HFFc6 (cell line): ENCODE results near the gene DHRS4L2. TPM values are rescaled to one million over a fixed set of nuclear protein-coding genes. Genes with fewer than 3 reads are reported as not detected.
"Not testable (repeated sequence)": the region's sequence is repeated elsewhere in the genome, so short reads cannot be mapped to it uniquely, and the experiment has no call there.

ENCODE experiments used
- DNase-seq: peaks from one replicate; pipeline ENCODE4 v3.0.0-alpha.2; 2018
- H3K27ac Mint-ChIP-seq: 2 replicates; pipeline ENCODE4 v1.8.0; 2020; ENCODE audit warnings: mild to moderate bottlenecking, mixed read lengths
- H3K27me3 Mint-ChIP-seq: 2 replicates; pipeline ENCODE4 v1.8.0; 2021; ENCODE audit warnings: mild to moderate bottlenecking, moderate library complexity, mixed read lengths; ENCODE audit not compliant: insufficient read depth
- H3K36me3 Mint-ChIP-seq: 2 replicates; pipeline ENCODE4 v1.8.0; 2021; ENCODE audit warnings: low read depth, mixed read lengths
- H3K4me1 Mint-ChIP-seq: 2 replicates; pipeline ENCODE4 v1.8.0; 2020; ENCODE audit warnings: low read depth, mixed read lengths
- H3K4me3 Mint-ChIP-seq: 2 replicates; pipeline ENCODE4 v1.8.0; 2020; ENCODE audit warnings: mild to moderate bottlenecking, moderate library complexity, mixed read lengths
- H3K9me3 Mint-ChIP-seq: 2 replicates; pipeline ENCODE4 v1.8.0; 2020; ENCODE audit warnings: mild to moderate bottlenecking, mixed read lengths
- long read RNA-seq: library from polyadenylated mRNA; unstranded; transcript quantifications from one replicate; pipeline ENCODE4 v2.0.0, GENCODE V29; 2019
- total RNA-seq, 6 experiments: library from RNA; stranded (reverse); fragmentation: NEBNext Ultra II Directional; extraction: Animal tissue kit (Norgen Biotek cat#: 25700); gene quantifications; 2 replicates in 1 of 6; 3 replicates in 5 of 6; pipeline ENCODE4 v1.2.3, GENCODE V29; 2021
- TF ChIP-seq, protein P1 (sequence below): fragments of 200-600 bp; sonication (generic); IDR thresholded peaks from 2 replicates; pipeline ENCODE4 v1.5.0; 2021; ENCODE audit warnings: antibody characterized with exemption, mild to moderate bottlenecking

DHRS4L2 gene
- 10 to 100 TPM; 18.8 to 25.4 (median 23.5) TPM for total RNA-seq
- long read RNA-seq, partial matches to known transcripts, result 2 of 8 reads
- long read RNA-seq, other reads (novel, unspliced or antisense), result 6 of 8 reads

DNA sequence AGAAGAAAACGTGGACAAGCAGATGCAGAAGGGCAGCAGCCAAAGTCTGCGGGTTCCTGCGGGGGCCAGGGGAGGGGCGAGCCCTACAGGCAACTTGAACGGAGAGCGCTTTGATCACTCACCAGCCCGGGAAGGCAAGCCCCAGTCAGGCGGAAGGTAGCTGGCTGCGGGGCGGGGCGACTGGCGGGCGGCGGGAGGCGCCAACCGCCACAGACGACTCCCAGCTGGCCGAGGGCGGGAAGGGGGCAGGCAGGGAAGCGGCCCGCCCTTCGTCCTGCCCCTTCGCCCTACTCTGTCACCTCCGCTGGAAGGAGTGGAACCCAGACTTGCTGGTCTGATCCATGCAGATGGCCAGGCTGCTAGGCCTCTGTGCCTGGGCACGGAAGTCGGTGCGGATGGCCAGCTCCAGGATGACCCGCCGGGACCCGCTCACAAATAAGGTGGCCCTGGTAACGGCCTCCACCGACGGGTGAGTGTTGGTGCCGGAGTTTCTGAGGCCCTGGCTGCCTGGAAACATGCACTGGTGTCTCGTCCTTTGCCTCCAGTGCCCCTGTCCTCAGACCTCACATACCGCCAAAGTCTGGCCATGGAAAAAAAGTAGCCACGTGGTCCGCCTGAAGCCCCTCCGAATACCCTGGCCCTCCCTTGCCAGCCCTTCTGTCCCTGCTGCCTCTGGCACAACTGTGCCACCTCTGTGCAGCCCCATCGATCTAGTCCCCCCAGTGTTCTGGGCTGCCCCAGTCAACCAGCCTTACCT is at the start of gene DHRS4L2:
Gene DHRS4L2 (plus strand): TSS at position 323 of the 757 bp plus-strand sequence. CDS start 19 bp downstream, at position 342.
- Mint-ChIP-seq H3K4me3 (peak within 1 kb of the TSS; percentile 76), H3K4me1 (peaks cover 29% of the 10 kb centered on the region), H3K27ac (peak within 1 kb of the TSS; percentile 13; the same call in 1 of the 2 replicates)
- not testable (repeated sequence) for H3K9me3 Mint-ChIP-seq, H3K27me3 Mint-ChIP-seq, H3K36me3 Mint-ChIP-seq
- peak; percentile 33 for DNase-seq

DNA sequence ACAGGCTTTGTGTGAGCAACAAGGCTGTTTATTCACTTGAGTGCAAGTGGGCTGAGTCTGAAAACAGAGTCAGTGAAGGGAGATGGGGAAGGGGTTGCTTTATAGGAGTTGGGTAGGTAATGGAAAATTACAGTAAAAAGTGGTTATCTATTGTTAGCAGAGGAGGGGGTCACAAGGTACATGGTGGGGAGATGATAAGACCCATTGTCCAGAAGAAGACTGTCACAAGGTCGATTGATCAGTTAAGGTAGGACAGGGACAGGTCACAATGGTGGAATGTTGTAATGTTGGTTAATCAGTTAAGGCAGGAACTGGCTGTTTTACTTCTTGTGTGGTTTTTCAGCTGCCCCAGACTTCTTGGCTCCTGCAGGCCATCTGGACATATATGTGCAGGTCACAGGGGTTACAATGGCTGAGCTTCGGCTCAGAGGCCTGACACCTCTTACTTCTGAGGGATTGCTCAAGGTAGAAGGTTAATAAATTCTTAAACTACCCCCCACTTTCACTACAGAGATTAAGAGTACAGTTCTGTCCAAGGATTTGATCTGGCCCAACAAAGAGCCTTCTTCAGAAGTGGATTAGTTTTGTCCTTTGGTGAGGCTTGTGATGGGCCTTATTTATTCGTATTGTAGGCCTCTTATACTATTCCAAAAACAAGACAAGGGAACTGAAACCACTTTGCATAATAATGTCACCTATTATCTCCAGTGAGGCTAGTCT is 49.0 kb upstream of the DHRS4L2 start:
- Mint-ChIP-seq H3K36me3 (peaks cover 5% of the 10 kb centered on the region; the same call in 1 of the 2 replicates), H3K4me1 (no peaks in the 10 kb centered on the region), H3K27me3 (peaks cover 9% of the 10 kb centered on the region), H3K9me3 (no peaks in the 10 kb centered on the region), H3K27ac (no peak overlapping the region), H3K4me3 (no peak overlapping the region)
- TF ChIP-seq, protein P1, sequence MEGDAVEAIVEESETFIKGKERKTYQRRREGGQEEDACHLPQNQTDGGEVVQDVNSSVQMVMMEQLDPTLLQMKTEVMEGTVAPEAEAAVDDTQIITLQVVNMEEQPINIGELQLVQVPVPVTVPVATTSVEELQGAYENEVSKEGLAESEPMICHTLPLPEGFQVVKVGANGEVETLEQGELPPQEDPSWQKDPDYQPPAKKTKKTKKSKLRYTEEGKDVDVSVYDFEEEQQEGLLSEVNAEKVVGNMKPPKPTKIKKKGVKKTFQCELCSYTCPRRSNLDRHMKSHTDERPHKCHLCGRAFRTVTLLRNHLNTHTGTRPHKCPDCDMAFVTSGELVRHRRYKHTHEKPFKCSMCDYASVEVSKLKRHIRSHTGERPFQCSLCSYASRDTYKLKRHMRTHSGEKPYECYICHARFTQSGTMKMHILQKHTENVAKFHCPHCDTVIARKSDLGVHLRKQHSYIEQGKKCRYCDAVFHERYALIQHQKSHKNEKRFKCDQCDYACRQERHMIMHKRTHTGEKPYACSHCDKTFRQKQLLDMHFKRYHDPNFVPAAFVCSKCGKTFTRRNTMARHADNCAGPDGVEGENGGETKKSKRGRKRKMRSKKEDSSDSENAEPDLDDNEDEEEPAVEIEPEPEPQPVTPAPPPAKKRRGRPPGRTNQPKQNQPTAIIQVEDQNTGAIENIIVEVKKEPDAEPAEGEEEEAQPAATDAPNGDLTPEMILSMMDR, result no peak
- DNase-seq, result no peak

DNA sequence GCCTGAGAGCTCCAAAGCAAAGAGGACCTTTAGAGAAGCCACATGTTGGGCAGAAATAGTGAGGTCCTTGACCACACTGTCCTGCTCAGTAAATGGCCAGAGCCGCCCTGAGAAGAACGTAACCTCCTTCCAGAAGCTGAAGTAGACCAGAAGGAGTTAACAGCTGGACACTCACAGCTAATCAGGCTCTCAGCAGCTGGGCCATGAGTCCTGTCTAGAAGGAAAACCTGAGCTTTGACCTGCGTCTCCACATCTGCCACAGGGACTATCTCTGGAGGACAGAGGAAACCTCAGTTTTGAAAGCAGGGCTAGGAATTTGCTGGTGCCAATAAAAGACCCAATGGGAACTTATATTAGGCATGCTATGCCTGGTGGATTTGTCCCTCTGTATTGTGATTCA is 47.5 kb upstream of the DHRS4L2 start:
- no peak overlapping the region for H3K4me3 Mint-ChIP-seq
- H3K27ac Mint-ChIP-seq, result no peak overlapping the region
- no peaks in the 10 kb centered on the region for H3K4me1 Mint-ChIP-seq
- TF ChIP-seq, protein P1, result no peak
- peaks cover 5% of the 10 kb centered on the region; the same call in 1 of the 2 replicates for H3K36me3 Mint-ChIP-seq
- no peaks in the 10 kb centered on the region for H3K9me3 Mint-ChIP-seq
- peaks cover 7% of the 10 kb centered on the region for H3K27me3 Mint-ChIP-seq
- no peak for DNase-seq

DNA sequence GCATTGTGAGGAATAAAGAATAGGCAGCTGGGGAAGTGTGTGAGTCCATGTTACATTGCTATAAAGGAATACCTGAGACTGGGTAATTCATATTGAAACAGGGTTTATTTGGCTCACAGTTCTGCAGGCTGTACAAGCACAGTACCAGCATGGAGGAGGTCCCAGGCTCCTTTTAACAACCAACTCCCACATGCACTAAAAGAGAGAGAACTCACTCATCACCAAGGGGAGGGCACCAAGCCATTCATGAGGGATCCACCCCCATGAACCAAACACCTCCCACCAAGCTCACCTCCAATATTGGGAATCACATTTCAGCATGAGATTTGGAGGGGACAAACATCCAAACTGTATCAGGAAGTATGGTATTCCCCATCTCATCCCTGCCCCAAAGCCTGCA is 47.1 kb upstream of the DHRS4L2 start:
- Mint-ChIP-seq H3K4me1 (no peaks in the 10 kb centered on the region), H3K27me3 (peaks cover 3% of the 10 kb centered on the region), H3K4me3 (no peak overlapping the region), H3K36me3 (peaks cover 5% of the 10 kb centered on the region; the same call in 1 of the 2 replicates), H3K27ac (no peak overlapping the region), H3K9me3 (no peaks in the 10 kb centered on the region)
- DNase-seq, result no peak
- TF ChIP-seq, protein P1, result no peak

DNA sequence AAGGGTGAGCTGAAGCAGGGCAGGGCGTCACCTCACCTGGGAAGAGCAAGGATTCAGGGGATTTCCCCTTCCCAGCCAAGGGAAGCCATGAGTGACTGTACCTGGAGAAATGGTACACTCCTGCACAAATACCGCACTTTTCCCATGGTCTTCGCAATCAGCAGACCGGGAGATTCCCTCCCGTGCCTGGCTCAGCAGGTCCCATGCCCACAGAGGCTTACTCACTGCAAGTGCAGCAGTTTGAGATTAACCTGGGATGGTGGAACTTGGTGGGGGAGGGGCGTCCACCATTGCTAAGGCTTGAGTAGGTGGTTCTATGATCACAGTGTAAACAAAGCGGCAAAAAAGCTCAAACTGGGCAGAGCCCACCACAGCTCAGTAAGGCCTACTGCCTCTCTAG is 46.1 kb upstream of the DHRS4L2 start:
- Mint-ChIP-seq H3K4me3 (no peak overlapping the region), H3K36me3 (peaks cover 5% of the 10 kb centered on the region; the same call in 1 of the 2 replicates)

DNA sequence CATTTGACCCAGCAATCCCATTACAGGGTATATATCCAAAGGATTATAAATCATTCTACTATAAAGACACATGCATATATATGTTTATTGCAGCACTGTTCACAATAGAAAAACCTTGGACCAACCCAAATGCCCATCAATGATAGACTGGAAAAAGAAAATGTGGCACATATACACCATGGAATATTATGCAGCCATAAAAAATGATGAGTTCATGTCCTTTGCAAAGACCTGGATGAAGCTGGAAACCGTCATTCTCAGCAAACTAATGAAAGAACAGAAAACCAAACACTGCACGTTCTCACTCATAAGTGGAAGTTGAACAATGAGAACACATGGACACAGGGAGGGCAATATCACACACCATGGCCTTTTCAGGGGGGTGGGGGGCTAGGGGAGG is 39.7 kb upstream of the DHRS4L2 start:
- not testable (repeated sequence) for DNase-seq, H3K4me3 Mint-ChIP-seq, H3K27ac Mint-ChIP-seq, H3K9me3 Mint-ChIP-seq, H3K36me3 Mint-ChIP-seq, H3K27me3 Mint-ChIP-seq
- H3K4me1 Mint-ChIP-seq, result peaks cover 11% of the 10 kb centered on the region; the same call in 1 of the 2 replicates

More for the DNA sequence above, 46.1 kb upstream of the DHRS4L2 start:
- H3K27me3 Mint-ChIP-seq, result no peaks in the 10 kb centered on the region; the same call in 1 of the 2 replicates
- no peak overlapping the region for H3K27ac Mint-ChIP-seq
- no peak for DNase-seq
- no peaks in the 10 kb centered on the region for H3K9me3 Mint-ChIP-seq
- TF ChIP-seq, protein P1, result no peak
- no peaks in the 10 kb centered on the region for H3K4me1 Mint-ChIP-seq
